Thoracic aorta (tissue), 2 donors: ENCODE data around the gene CERK. TPM values are rescaled to one million over a fixed set of nuclear protein-coding genes. Genes with fewer than 3 reads are reported as not detected.

Source experiments
- ATAC-seq: fragments of 150-250 bp; one replicate; pipeline ENCODE4 v1.8.0; 2017; ENCODE audit warnings: low read depth; ENCODE audit not compliant: insufficient number of reproducible peaks, low FRiP score
- DNase-seq: peaks from one replicate; pipeline ENCODE4 v3.0.0-alpha.2; 2020; ENCODE audit warnings: low spot score
- H3K27ac ChIP-seq, 2 donors: fragments of 200-600 bp; sonication (generic); 1 replicate in 1 of 2; 2 replicates in 1 of 2; pipeline ENCODE4 v1.5.1; 2016; ENCODE audit warnings: mild to moderate bottlenecking in 2 of 2, moderate library complexity in 2 of 2
- H3K27me3 ChIP-seq: fragments of 200-600 bp; sonication (generic); replicated peaks from 2 replicates; pipeline ENCODE4 v1.6.0; 2016; ENCODE audit warnings: mild to moderate bottlenecking; ENCODE audit not compliant: insufficient read depth
- H3K36me3 ChIP-seq: fragments of 200-600 bp; sonication (generic); one replicate; pipeline ENCODE4 v1.5.1; 2016
- H3K4me1 ChIP-seq, 2 donors: fragments of 200-600 bp; sonication (generic); 1 replicate in 1 of 2; 2 replicates in 1 of 2; pipeline versions ENCODE4 v1.5.1 to v1.6.0; 2016; ENCODE audit warnings: low read depth in 2 of 2, mild to moderate bottlenecking in 1 of 2; ENCODE audit not compliant: control insufficient read depth in 1 of 2
- H3K4me3 ChIP-seq: fragments of 200-600 bp; sonication (generic); 2 replicates; pipeline ENCODE4 v1.5.1; 2016; ENCODE audit warnings: mild to moderate bottlenecking
- H3K9me3 ChIP-seq: fragments of 200-600 bp; sonication (generic); 2 replicates; pipeline ENCODE4 v1.5.1; 2016
- CTCF ChIP-seq: fragments of 200-600 bp; sonication (generic); IDR thresholded peaks from one replicate; pipeline ENCODE4 v1.5.1; 2019; ENCODE audit warnings: antibody characterized with exemption
- total RNA-seq, 2 donors: library from RNA; depleted of rRNA; stranded (reverse); fragments of >200 nt; gene quantifications; one replicate each; pipeline versions ENCODE4 v1.1.0 to v1.2.3, GENCODE V29; 2016

The CERK gene
- total RNA-seq, 2 donors from 2014 or later = 65.5 to 72.8 TPM

GRCh38 chr22:46677323-46678002, 60.6 kb downstream of the CERK start:
- Histone ChIP-seq H3K4me1 (peaks cover 12 to 15% of the 10 kb centered on the region in 2 donors), H3K4me3 (no peak overlapping the region), H3K27ac (no peak overlapping the region), H3K36me3 (peaks cover 4% of the 10 kb centered on the region), H3K27me3 (no peaks in the 10 kb centered on the region), H3K9me3 (no peaks in the 10 kb centered on the region)
- ATAC-seq (no peak), DNase-seq (no peak)
- no peak for TF ChIP-seq CTCF

DNA sequence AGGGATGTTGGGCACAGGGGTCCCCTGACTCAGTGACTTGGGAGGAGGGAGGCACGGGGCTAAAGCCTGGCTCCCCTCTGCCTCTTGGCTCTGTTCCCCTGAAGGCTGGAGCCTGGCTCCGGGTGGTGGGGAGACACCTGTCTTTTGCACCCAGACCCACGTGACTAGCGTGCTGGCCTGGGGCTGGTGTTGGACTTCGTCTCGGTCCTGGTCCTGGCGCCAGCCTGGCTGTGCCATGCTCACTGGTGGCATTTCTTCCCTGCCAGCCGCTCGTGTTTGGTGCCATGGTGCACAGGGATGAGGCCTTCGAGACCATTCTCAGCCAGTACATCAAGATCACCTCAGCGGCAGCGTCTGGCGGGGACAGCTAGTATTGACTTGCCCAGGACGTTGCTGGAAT, 61.2 kb downstream of the CERK start:
- Histone ChIP-seq H3K4me1 (peaks cover 12 to 15% of the 10 kb centered on the region in 2 donors), H3K4me3 (no peak overlapping the region), H3K9me3 (no peaks in the 10 kb centered on the region), H3K27ac (no peak overlapping the region), H3K36me3 (peaks cover 4% of the 10 kb centered on the region), H3K27me3 (no peaks in the 10 kb centered on the region)
- DNase-seq (no peak), ATAC-seq (no peak)
- TF ChIP-seq CTCF = no peak

DNA sequence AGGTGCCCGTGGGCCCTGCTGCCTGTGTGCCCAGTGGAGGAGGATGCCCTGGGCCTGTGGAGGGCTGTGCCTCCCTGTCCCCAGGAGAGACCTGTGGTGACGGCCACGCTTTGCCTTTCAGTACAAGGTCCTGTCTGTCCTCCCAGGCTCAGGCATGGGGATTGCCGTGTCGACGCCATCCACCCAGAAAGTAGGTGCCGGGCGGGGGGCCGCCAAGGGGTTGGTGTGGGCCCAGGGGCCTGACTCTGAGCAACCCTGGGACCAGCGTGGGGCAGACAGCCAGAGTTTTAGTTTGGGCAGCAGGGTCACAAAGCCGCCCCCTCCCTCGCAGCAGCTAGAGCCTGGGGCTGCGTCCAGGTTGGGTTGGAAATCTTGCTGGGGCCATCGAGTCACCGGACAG, 61.6 kb downstream of the CERK start:
- Histone ChIP-seq H3K9me3 (no peaks in the 10 kb centered on the region), H3K27me3 (no peaks in the 10 kb centered on the region), H3K4me1 (peaks cover 12 to 15% of the 10 kb centered on the region in 2 donors), H3K4me3 (no peak overlapping the region), H3K36me3 (peaks cover 4% of the 10 kb centered on the region), H3K27ac (no peak overlapping the region)
- DNase-seq = no peak
- ATAC-seq = no peak
- TF ChIP-seq CTCF = no peak

DNA sequence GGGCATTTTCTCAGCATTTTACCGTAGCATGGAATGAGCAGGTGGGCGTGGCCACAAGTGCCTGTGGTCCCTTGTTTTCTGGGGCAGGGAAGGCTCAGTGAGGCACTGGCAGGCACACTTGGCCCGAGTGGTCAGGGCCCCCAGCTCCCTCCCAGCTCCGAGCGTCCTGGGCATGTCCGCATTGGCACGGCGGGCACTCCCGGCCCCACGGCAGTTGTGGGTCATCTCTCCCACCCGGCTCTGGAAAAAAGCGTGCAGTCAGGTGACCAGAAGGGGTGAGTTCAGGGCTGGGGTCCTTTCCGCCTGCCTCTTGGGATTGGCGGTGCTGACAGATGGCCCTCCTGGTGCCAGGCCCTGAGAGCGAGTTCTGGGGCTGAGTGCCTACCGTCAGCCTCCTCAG, 62.1 kb downstream of the CERK start:
- no peaks in the 10 kb centered on the region for H3K9me3 ChIP-seq
- peaks cover 4% of the 10 kb centered on the region for H3K36me3 ChIP-seq
- H3K27me3 ChIP-seq = no peaks in the 10 kb centered on the region
- ATAC-seq (no peak), DNase-seq (no peak)
- H3K27ac ChIP-seq = no peak overlapping the region
- no peak overlapping the region for H3K4me3 ChIP-seq
- H3K4me1 ChIP-seq = peaks cover 12 to 15% of the 10 kb centered on the region in 2 donors
- TF ChIP-seq CTCF = no peak

DNA sequence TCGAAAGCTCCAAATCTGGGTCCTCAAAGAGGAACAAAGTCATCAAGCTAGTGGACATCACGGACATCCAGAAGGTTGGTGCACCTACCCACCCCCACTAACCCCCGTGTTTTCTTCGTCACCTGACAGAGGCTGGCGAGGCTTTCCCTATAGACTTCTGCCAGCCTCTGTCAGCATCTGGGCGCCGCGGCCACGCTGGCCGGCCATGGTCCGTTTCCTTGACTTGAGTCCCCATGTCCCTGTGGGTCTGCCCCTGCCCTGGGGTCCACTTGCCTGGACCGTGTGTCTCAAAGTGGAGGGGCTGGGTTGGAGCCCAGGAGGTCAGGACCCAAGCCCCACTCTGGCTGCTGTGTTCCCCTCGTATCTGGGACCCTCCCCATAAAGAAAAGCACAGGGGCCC, 62.6 kb downstream of the CERK start:
- Histone ChIP-seq H3K27ac (no peak overlapping the region), H3K27me3 (no peaks in the 10 kb centered on the region)
- no peak for ATAC-seq

More for the DNA sequence above, 62.6 kb downstream of the CERK start:
- Histone ChIP-seq H3K9me3 (no peaks in the 10 kb centered on the region), H3K4me3 (no peak overlapping the region), H3K4me1 (peaks cover 12 to 15% of the 10 kb centered on the region in 2 donors), H3K36me3 (peaks cover 4% of the 10 kb centered on the region)
- TF ChIP-seq CTCF = no peak
- no peak for DNase-seq
